WTC11 (cell line): ENCODE data around the gene MCM5. TPM values are rescaled to one million over a fixed set of nuclear protein-coding genes. Genes with fewer than 3 reads are reported as not detected.

Source experiments
- ATAC-seq: fragments of 200-7000 bp; cut with Tn5 transposase; 2 replicates; pipeline ENCODE4 v1.10.0; 2021; ENCODE audit warnings: mild to moderate bottlenecking, moderate library complexity
- CTCF ChIA-PET: fragments of 300-600 bp; sonication (Branson Sonifier 250); formaldehyde crosslinking; loops from one replicate; lab custom pipeline; 2021; ENCODE audit warnings: antibody characterized with exemption; lab: Charles Lee
- POLR2A ChIA-PET: fragments of 350-600 bp; sonication (Branson Sonifier 250); formaldehyde crosslinking; loops from one replicate; lab custom pipeline; 2021; ENCODE audit warnings: antibody characterized with exemption; lab: Charles Lee
- DNase-seq: peaks from one replicate; pipeline ENCODE4 v3.0.0; 2021; ENCODE audit warnings: low spot score
- H3K27ac Mint-ChIP-seq: 2 replicates; pipeline ENCODE4 v1.8.0; 2021; ENCODE audit warnings: mixed read lengths
- H3K27me3 Mint-ChIP-seq: 2 replicates; pipeline ENCODE4 v1.8.0; 2021; ENCODE audit warnings: low read depth, mild to moderate bottlenecking, moderate library complexity, mixed read lengths
- H3K36me3 Mint-ChIP-seq: 2 replicates; pipeline ENCODE4 v1.8.0; 2021; ENCODE audit warnings: mixed read lengths
- H3K4me1 Mint-ChIP-seq: 2 replicates; pipeline ENCODE4 v1.8.0; 2022; ENCODE audit warnings: mixed read lengths
- H3K4me3 Mint-ChIP-seq: 2 replicates; pipeline ENCODE4 v1.8.0; 2021; ENCODE audit warnings: mild to moderate bottlenecking, moderate library complexity, mixed read lengths
- H3K9me3 Mint-ChIP-seq: 2 replicates; pipeline ENCODE4 v1.8.0; 2021; ENCODE audit warnings: mixed read lengths
- ATF6 ChIP-seq: sonication (generic); formaldehyde crosslinking; IDR thresholded peaks from 2 replicates; pipeline ENCODE4 v1.8.1; 2023; ENCODE audit warnings: mild to moderate bottlenecking, missing genetic modification reagents
- CTCF ChIP-seq: fragments of 200-600 bp; IDR thresholded peaks from 2 replicates; pipeline ENCODE4 v1.8.0; 2022; ENCODE audit warnings: antibody characterized with exemption
- E2F4 ChIP-seq: sonication (generic); formaldehyde crosslinking; IDR thresholded peaks from 2 replicates; pipeline ENCODE4 v1.8.1; 2022; ENCODE audit warnings: low read depth, mild to moderate bottlenecking, moderate library complexity, missing genetic modification reagents, borderline replicate concordance
- ERG ChIP-seq: fragments of 250-450 bp; sonication (Bioruptor Pico); IDR thresholded peaks from 2 replicates; pipeline ENCODE4 v1.8.0; 2021; ENCODE audit warnings: mild to moderate bottlenecking
- HMGXB4 ChIP-seq: sonication (generic); formaldehyde crosslinking; IDR thresholded peaks from 2 replicates; pipeline ENCODE4 v1.8.1; 2023; ENCODE audit warnings: mild to moderate bottlenecking, moderate library complexity, missing genetic modification reagents
- KAT7 ChIP-seq: sonication (generic); formaldehyde crosslinking; IDR thresholded peaks from 2 replicates; pipeline ENCODE4 v1.8.1; 2023; ENCODE audit warnings: missing genetic modification reagents, mild to moderate bottlenecking, borderline replicate concordance
- NFE2L1 ChIP-seq: sonication (generic); formaldehyde crosslinking; IDR thresholded peaks from 2 replicates; pipeline ENCODE4 v1.8.1; 2023; ENCODE audit warnings: missing genetic modification reagents
- NFYB ChIP-seq: sonication (generic); formaldehyde crosslinking; conservative IDR thresholded peaks from 2 replicates; pipeline ENCODE4 v1.8.0; 2022; ENCODE audit warnings: low read depth, missing genetic modification reagents
- NR1H2 ChIP-seq: sonication (generic); formaldehyde crosslinking; IDR thresholded peaks from 2 replicates; pipeline ENCODE4 v1.9.0; 2021; ENCODE audit warnings: mild to moderate bottlenecking, moderate library complexity, missing genetic modification reagents
- RELA ChIP-seq: sonication (generic); formaldehyde crosslinking; IDR thresholded peaks from 2 replicates; pipeline ENCODE4 v1.8.1; 2022; ENCODE audit warnings: missing genetic modification reagents, mild to moderate bottlenecking, borderline replicate concordance
- ZNF232 ChIP-seq: sonication (generic); formaldehyde crosslinking; IDR thresholded peaks from 2 replicates; pipeline ENCODE4 v1.8.0; 2022; ENCODE audit warnings: mild to moderate bottlenecking, missing genetic modification reagents
- ZNF532 ChIP-seq: fragments of 250-450 bp; sonication (Bioruptor Pico); IDR thresholded peaks from 2 replicates; pipeline ENCODE4 v1.9.0; 2021; ENCODE audit warnings: mild to moderate bottlenecking, borderline replicate concordance
- ZNF671 ChIP-seq: fragments of 250-450 bp; sonication (Bioruptor Pico); IDR thresholded peaks from 2 replicates; pipeline ENCODE4 v1.8.0; 2021; ENCODE audit warnings: mild to moderate bottlenecking
- total RNA-seq: library from RNA; stranded (reverse); gene quantifications from 3 replicates; pipeline ENCODE4 v1.2.3, GENCODE V29; 2021
- TF ChIP-seq, protein P1 (sequence below): fragments of 250-450 bp; sonication (Bioruptor Pico); conservative IDR thresholded peaks from 2 replicates; pipeline ENCODE4 v1.9.0; 2021; ENCODE audit warnings: mild to moderate bottlenecking
- TF ChIP-seq, protein P2 (sequence below): sonication (generic); formaldehyde crosslinking; IDR thresholded peaks from 2 replicates; pipeline ENCODE4 v1.8.1; 2022; ENCODE audit warnings: missing genetic modification reagents, borderline replicate concordance
- TF ChIP-seq, protein P3 (sequence below): sonication (generic); formaldehyde crosslinking; IDR thresholded peaks from 2 replicates; pipeline ENCODE4 v1.8.1; 2023; ENCODE audit warnings: mild to moderate bottlenecking, missing genetic modification reagents, moderate library complexity
- TF ChIP-seq, protein P4 (sequence below): sonication (generic); formaldehyde crosslinking; IDR thresholded peaks from 2 replicates; pipeline ENCODE4 v1.8.0; 2022; ENCODE audit warnings: mild to moderate bottlenecking, missing genetic modification reagents

MCM5 gene
- total RNA-seq, 1 experiment from 2014 or later = 261 TPM

- TF ChIP-seq ZNF532 (CRISPR knock-in tag) (no peak), NR1H2 (no peak), NFE2L1 (CRISPR knock-in tag) (no peak), ERG (CRISPR knock-in tag) (no peak)
- TF ChIP-seq, protein P1, sequence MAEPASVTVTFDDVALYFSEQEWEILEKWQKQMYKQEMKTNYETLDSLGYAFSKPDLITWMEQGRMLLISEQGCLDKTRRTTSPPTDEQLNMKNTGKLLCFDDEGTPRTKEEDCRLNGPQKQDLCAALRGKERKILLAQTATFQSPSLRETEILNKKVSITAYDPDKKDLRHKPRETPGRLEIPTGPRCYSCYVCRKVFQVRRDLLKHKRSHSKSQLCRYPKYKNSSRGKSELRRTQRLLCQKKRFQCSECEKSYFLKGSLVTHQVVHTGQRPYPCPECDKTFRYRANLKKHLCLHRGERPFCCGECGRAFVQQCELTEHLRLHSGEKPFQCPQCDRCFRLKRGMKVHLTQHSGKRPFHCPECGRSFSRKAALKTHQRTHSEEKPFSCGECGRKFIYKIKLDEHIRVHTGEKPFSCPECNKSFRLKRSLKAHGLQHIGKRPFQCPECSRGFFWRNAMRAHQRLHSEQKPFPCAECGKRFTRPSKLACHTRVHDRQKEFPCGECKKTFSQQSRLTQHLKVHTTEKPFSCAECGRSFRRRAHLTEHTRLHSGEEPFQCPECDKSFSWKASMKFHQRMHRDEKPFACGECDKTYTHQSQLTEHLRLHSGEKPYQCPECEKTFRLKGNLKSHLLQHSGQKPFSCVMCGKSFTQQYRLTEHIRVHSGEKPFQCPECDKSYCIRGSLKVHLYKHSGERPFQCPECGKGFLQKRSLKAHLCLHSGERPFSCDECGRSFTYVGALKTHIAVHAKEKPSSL (CRISPR knock-in tag) = no peak
These were observed 36.5 kb downstream of the MCM5 start (continued) for GRCh38 chr22:35436421-35436820.

- no peaks in the 10 kb centered on the region for H3K4me1 Mint-ChIP-seq
- no peak overlapping the region for H3K4me3 Mint-ChIP-seq
- peaks cover 50% of the 10 kb centered on the region for H3K36me3 Mint-ChIP-seq
- H3K9me3 Mint-ChIP-seq = peaks cover 20% of the 10 kb centered on the region
- H3K27ac Mint-ChIP-seq = no peak overlapping the region
- ChIA-PET CTCF (no interaction called here), POLR2A (interaction anchor here (0.6 kb wide), 1 partner anchor 88 kb away, joined by 6 read pairs; no protein-coding TSS in a partner anchor)
- ATAC-seq (peak; percentile 75), DNase-seq (no peak)
- H3K27me3 Mint-ChIP-seq = peaks cover 2% of the 10 kb centered on the region; the same call in 1 of the 2 replicates
- TF ChIP-seq, protein P2, sequence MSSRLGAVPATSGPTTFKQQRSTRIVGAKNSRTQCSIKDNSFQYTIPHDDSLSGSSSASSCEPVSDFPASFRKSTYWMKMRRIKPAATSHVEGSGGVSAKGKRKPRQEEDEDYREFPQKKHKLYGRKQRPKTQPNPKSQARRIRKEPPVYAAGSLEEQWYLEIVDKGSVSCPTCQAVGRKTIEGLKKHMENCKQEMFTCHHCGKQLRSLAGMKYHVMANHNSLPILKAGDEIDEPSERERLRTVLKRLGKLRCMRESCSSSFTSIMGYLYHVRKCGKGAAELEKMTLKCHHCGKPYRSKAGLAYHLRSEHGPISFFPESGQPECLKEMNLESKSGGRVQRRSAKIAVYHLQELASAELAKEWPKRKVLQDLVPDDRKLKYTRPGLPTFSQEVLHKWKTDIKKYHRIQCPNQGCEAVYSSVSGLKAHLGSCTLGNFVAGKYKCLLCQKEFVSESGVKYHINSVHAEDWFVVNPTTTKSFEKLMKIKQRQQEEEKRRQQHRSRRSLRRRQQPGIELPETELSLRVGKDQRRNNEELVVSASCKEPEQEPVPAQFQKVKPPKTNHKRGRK (CRISPR knock-in tag) = no peak
- TF ChIP-seq KAT7 (CRISPR knock-in tag) (no peak), ZNF671 (CRISPR knock-in tag) (no peak), NR1H2 (no peak), ZNF232 (CRISPR knock-in tag) (no peak), E2F4 (no peak), HMGXB4 (CRISPR knock-in tag) (no peak), ATF6 (no peak), RELA (CRISPR knock-in tag) (no peak), NFYB (CRISPR knock-in tag) (peak; percentile 70), CTCF (no peak)
- TF ChIP-seq, protein P3, sequence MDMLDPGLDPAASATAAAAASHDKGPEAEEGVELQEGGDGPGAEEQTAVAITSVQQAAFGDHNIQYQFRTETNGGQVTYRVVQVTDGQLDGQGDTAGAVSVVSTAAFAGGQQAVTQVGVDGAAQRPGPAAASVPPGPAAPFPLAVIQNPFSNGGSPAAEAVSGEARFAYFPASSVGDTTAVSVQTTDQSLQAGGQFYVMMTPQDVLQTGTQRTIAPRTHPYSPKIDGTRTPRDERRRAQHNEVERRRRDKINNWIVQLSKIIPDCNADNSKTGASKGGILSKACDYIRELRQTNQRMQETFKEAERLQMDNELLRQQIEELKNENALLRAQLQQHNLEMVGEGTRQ (CRISPR knock-in tag) = peak; percentile 93
- TF ChIP-seq, protein P4, sequence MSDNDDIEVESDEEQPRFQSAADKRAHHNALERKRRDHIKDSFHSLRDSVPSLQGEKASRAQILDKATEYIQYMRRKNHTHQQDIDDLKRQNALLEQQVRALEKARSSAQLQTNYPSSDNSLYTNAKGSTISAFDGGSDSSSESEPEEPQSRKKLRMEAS (CRISPR knock-in tag) = no peak
These were observed 37.1 kb downstream of the MCM5 start for GRCh38 chr22:35437049-35437448.
